ENCODE data around the gene FRMPD4.

FRMPD4 gene

DNA sequence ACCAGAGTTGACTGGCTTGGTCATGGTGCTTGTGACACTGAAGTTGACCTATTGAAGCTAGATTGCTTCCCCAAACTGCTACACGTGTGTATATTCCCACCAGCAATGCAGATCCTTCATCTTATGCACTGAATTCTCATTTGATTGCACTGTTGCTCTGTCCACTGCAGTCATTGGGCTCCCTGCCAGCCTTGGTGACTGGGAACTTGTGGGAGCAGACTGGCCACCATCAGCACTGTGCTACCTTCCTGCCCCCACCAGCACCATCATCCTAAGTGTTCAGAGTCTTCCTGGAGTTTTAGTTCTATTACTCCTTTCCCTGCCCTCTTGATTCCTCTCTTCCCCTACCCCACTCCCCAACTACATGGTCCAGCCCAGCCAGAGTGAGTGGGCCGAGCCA, 535.2 kb downstream of the FRMPD4 start:
- H3K9me3 ChIP-seq = peaks cover 0 to 5% (median 0%) of the 10 kb centered on the region in 3 donors
- H3K36me3 ChIP-seq = no peaks in the 10 kb centered on the region
- TF ChIP-seq, protein P1, sequence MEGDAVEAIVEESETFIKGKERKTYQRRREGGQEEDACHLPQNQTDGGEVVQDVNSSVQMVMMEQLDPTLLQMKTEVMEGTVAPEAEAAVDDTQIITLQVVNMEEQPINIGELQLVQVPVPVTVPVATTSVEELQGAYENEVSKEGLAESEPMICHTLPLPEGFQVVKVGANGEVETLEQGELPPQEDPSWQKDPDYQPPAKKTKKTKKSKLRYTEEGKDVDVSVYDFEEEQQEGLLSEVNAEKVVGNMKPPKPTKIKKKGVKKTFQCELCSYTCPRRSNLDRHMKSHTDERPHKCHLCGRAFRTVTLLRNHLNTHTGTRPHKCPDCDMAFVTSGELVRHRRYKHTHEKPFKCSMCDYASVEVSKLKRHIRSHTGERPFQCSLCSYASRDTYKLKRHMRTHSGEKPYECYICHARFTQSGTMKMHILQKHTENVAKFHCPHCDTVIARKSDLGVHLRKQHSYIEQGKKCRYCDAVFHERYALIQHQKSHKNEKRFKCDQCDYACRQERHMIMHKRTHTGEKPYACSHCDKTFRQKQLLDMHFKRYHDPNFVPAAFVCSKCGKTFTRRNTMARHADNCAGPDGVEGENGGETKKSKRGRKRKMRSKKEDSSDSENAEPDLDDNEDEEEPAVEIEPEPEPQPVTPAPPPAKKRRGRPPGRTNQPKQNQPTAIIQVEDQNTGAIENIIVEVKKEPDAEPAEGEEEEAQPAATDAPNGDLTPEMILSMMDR (IDR thresholded peaks at IDR 0.05) = no peak
- H3K27me3 ChIP-seq = no peaks in the 10 kb centered on the region
- no peak for DNase-seq
- intact Hi-C loops (cut with DNase I; ENCODE audit: low total_unique reads) = no loop called here
- no peak overlapping the region for H3K4me3 ChIP-seq
- no peak overlapping the region for H3K27ac ChIP-seq
- H3K4me1 ChIP-seq = no peaks in the 10 kb centered on the region

DNA sequence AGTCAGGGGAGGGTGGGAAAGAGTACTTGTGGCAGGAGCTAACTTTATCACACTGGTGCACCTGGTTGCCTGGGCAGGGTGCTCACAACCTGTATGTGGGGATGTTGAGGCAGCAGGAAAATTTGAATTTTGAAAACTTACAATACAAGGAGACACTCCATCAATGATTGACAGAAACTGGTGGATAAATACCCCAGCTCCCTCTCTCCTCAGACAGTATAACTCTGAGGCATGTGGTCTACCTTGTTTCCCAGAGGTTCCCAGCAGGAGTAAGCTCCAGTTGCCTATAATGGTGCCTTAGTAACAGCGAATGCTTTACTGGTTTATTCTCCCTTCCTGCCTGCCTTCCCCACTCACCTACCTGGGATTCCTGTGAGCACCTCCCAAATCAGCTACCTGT, 541.2 kb downstream of the FRMPD4 start:
- Histone ChIP-seq H3K4me1 (no peaks in the 10 kb centered on the region), H3K27ac (no peak overlapping the region), H3K27me3 (no peaks in the 10 kb centered on the region), H3K9me3 (no peaks in the 10 kb centered on the region), H3K36me3 (no peaks in the 10 kb centered on the region), H3K4me3 (no peak overlapping the region)
- TF ChIP-seq, protein P1 (IDR thresholded peaks at IDR 0.05) = no peak
- intact Hi-C loops (cut with DNase I; ENCODE audit: low total_unique reads) = no loop called here
- DNase-seq = no peak

DNA sequence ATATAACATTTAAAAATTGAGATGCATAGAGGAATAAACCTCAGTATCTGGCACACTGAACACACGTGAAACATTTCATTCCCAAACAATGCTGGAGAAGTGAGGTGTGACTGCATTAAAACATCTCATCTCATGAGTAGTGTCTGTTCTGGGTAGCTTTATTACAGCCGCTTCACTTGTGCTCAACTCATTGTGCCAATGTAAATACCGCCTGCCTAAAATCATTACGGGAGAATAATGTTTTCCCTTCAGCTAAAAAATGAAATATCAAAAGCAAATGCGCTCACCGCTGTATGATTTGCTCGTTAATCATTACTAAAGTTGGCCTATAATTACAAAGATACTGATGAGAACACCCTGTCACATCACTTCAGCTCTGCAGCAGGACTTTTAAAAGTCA, 542.8 kb downstream of the FRMPD4 start:
- Histone ChIP-seq H3K9me3 (no peaks in the 10 kb centered on the region), H3K4me1 (no peaks in the 10 kb centered on the region)

DNA sequence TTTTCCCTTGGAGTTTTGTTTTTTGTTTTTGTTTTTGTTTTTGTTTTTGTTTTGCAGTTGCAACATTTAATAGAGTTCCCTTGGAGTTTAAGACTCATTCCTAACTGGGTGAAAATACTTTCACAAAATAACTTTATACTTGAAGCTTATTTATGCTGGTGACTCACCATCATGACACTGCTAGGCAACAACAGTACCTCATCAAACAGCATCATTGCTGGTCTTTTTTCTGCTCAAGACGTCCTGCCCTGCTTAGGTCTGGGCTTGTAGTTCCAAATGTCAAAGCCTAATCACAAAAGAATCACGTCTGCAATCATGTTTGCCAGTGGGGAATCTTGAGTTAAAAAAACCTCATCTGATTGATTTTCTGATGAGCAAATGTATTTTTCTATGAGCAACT, 547.3 kb downstream of the FRMPD4 start:
- Histone ChIP-seq H3K9me3 (no peaks in the 10 kb centered on the region), H3K36me3 (no peaks in the 10 kb centered on the region), H3K27me3 (no peaks in the 10 kb centered on the region), H3K4me3 (no peak overlapping the region), H3K27ac (no peak overlapping the region), H3K4me1 (no peaks in the 10 kb centered on the region)
- intact Hi-C loops (cut with DNase I; ENCODE audit: low total_unique reads) = no loop called here
- DNase-seq = no peak
- TF ChIP-seq, protein P1 (IDR thresholded peaks at IDR 0.05) = no peak

More for the DNA sequence above, 542.8 kb downstream of the FRMPD4 start:
- TF ChIP-seq, protein P1 (IDR thresholded peaks at IDR 0.05) = no peak
- intact Hi-C loops (cut with DNase I; ENCODE audit: low total_unique reads) = no loop called here
- Histone ChIP-seq H3K27me3 (no peaks in the 10 kb centered on the region), H3K36me3 (no peaks in the 10 kb centered on the region), H3K27ac (no peak overlapping the region), H3K4me3 (no peak overlapping the region)
- DNase-seq = no peak

DNA sequence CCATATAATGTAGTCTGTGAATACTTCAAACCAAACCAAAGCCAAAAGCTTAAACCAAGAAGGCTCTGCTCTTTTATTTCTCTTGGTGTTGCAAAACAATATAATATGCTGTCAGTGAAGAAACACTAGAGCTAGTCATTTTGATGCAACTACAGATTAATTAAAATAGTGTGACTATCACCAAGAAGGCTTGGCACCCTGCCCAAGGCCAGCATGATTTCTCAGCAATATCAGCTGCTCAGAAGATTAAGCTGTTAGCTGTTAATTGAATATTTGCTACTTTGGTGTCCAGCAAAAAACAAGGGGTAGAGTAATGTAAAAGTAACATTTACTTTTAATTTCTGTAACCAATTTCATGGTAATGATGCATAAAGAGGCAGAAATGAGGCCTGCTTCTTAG, 548.1 kb downstream of the FRMPD4 start:
- Histone ChIP-seq H3K27me3 (no peaks in the 10 kb centered on the region), H3K4me1 (no peaks in the 10 kb centered on the region), H3K4me3 (no peak overlapping the region), H3K36me3 (no peaks in the 10 kb centered on the region), H3K9me3 (no peaks in the 10 kb centered on the region), H3K27ac (no peak overlapping the region)
- DNase-seq = peak in 1 of 2 donors; percentile 34
- intact Hi-C loops (cut with DNase I; ENCODE audit: low total_unique reads) = no loop called here
- TF ChIP-seq, protein P1 (IDR thresholded peaks at IDR 0.05) = no peak

DNA sequence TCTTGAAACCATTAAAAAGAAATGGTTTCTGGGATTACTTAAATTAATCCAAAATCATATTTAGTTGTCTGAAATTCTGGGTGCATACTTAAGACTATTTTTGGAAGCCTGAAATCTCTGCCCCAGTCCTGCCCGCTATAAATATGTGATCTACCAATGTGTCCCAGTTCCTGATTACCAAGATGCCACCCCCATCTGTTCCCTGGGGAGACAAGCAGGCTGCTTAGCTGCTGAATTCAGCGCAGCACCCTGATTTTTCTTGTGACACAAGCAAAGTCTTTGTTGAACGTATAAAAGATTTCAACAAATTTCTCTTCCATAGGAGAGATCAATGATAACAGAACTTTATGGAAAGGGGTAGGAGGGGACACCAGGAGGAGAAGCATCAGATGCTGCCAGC, 552.4 kb downstream of the FRMPD4 start:
- Histone ChIP-seq H3K4me3 (no peak overlapping the region), H3K9me3 (no peaks in the 10 kb centered on the region), H3K27ac (no peak overlapping the region), H3K27me3 (no peaks in the 10 kb centered on the region), H3K36me3 (no peaks in the 10 kb centered on the region), H3K4me1 (no peaks in the 10 kb centered on the region)
- DNase-seq = no peak
- TF ChIP-seq, protein P1 (IDR thresholded peaks at IDR 0.05) = no peak
- intact Hi-C loops (cut with DNase I; ENCODE audit: low total_unique reads) = no loop called here
